KBM-7 (cell line): ENCODE results near the gene TCEAL1.

Source experiments
- DNase-seq: peaks from one replicate; pipeline ENCODE4 v3.0.0-alpha.2; 2015
- in situ Hi-C: fragments of 300-500 bp; cut with MboI; formaldehyde crosslinking; loops from 2 replicates; pipeline ENCODE4 v1.14.3; 2020; ENCODE audit warnings: low sequenced_read_pairs, low pct_unique_long_range_greater_than_20kb, mixed read lengths

Gene TCEAL1

DNA sequence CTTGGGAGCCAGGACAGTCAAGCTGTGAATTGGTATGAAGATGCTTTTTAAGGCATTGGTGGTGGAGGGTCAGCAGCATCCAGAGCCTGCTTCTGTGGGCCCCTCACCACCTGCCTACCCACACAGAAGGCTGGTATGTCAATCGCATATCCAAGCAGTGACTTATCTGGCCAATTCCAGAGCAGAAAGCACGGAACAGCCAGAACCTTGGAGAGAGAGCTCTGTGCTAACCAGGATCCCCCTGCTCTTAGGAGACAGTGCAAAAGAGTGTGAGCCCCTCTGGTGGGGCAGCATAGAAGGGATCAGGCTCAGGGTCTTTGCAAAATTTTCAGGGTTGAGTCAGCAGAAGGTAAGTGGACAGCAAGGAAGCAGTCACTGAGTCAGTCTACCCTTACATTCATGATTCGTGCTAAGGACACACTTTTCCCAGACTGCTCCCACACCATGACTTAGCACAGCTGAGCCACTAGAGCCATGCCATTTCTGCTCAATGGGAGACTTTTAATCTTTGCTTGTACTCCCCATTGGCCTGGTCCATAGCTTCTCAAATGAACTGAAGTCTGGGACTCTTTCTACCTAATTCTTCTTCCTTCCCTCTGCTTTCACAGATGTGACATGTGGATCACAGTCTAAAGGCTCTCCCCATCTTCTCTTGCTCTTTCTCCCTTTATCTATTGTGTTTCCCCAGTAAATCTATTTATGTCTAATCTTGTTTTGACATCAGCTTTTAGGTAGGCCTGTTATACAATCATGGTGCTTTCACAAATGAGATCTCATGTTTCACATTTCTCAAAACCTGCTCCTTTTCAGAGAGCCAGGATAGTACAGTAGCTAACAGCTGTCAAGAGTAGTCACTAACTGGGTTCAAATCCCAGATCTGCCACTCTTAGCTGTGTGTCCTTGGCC lies 37.7 kb downstream of the TCEAL1 start:
- in situ Hi-C loops: no loop called here
- DNase-seq: no peak

DNA sequence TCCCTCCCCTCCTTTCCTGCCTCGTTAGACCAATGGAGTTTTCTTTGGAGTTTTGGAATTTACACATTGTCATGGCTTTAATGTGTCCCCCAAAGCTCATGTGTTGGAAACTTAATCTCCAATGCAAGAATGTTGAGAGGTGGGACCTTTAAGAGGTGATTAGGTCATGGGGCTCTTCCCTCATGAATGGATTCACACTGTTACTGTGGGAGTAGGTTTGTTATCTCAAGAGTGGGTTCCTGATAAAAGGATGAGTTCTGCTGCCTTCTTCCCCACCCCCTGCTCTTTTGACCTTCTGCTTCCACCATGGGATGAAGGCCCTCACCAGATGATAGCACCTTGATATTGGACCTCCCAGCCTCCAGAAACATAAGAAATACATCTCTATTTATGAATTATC lies 41.0 kb downstream of the TCEAL1 start:
- no peak for DNase-seq
- in situ Hi-C loops: no loop called here

DNA sequence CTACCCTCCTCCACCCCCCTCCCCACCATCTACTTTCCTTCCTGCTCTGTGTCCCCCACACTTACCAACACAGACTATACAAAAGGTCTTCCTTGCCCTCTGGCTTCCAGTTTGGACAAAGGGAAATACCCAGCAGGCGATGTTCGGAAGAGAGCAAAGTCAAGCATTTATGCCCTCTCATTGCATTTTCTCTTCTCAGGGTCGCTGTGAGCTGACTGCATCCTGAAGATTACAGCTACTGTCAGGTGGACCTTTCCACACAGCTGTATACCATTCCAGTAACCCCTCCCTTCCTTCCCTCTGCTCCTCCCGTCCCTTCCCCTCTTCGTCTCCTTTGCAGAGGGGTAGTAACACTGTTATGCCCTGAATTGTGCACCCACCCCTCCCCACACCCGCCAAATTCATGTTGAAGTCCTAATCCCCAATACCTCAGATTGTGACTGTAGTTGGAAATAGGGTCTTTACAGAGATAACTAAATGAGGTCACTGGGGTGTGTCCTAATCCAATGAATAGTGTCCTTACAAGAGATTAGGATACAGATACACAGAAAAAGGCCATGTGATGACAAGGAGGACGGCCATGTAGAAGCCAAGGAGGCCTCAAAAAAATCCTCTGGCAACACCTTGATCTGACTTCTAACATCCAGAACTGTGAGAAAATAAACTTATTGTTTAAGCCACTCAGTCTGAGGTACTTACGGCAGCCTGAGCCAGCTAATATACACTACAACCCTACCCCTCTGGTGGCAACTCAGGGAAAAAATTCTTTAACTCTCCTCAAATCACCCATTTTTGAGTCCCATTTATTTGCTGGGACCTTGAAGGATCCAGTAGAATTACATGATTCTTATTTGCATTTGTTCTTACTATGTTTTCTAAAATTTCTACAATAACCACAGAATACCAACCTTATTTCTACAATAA lies 46.0 kb downstream of the TCEAL1 start:
- in situ Hi-C loops: no loop called here
- DNase-seq: no peak

DNA sequence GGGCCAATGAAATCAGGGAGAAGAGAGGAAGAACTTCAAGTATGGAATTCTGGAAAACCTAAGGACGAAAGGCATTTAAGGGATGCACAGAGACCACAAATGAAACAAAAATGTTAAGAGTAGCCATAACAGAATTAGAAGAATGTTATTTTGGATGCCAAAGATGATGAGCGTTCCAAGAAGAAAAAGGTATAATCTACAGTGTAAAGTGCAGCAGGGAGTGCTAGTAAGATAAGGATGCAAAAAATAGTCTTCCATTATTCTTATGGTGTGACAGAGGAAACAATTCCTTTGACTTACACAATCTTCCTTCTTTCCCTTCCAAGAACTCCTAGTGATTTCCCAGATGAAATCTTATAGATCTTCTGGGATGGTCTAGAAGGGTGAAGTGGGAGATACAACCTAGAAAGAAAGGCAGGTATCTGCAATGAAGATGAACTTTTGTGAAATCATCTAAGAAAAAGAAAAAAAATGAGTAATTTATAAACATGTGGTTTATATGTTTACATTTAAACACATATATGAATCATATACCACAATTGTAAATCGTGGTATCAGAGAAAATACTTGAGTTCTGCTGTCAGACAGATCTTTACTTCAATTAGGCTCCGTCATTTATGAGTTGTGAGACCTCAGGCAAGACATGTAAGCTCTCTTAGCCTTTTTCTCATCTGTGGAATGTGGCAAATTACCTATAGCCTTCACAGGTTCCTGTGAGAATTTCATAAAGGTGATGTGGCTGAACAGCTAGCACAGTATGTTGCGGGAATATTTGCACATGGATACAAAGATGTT lies 49.6 kb downstream of the TCEAL1 start:
- DNase-seq: no peak
- in situ Hi-C loops: no loop called here
